Liver (tissue), 9 donors: Measurements from ENCODE around the gene ITGA11. TPM values are rescaled to one million over a fixed set of nuclear protein-coding genes. Genes with fewer than 3 reads are reported as not detected.

Experiments used
- DNase-seq: peaks from one replicate; pipeline ENCODE4 v3.0.0-alpha.2; 2017; ENCODE audit warnings: low spot score
- H3K27ac ChIP-seq, 2 donors: one replicate each; pipeline ENCODE4 v1.7.0; 2013; ENCODE audit warnings: inconsistent platforms in 2 of 2, low read length in 2 of 2, control low read depth in 1 of 2, low read depth in 1 of 2, mild to moderate bottlenecking in 1 of 2
- H3K27me3 ChIP-seq, 4 donors: one replicate each; pipeline versions ENCODE4 v1.6.1 to v1.7.0; 2013; ENCODE audit warnings: low read length in 3 of 4, inconsistent platforms in 1 of 4, mild to moderate bottlenecking in 1 of 4, moderate library complexity in 1 of 4; ENCODE audit not compliant: control insufficient read depth in 4 of 4, insufficient read depth in 4 of 4
- H3K36me3 ChIP-seq, 4 donors: one replicate each; pipeline versions ENCODE4 v1.6.1 to v1.7.0; 2013; ENCODE audit warnings: low read length in 3 of 4, mild to moderate bottlenecking in 3 of 4, low read depth in 1 of 4, moderate library complexity in 1 of 4; ENCODE audit not compliant: control insufficient read depth in 4 of 4, insufficient read depth in 3 of 4
- H3K4me1 ChIP-seq, 4 donors: one replicate each; pipeline versions ENCODE4 v1.6.1 to v1.7.0; 2013; ENCODE audit warnings: low read length in 3 of 4, mild to moderate bottlenecking in 3 of 4, moderate library complexity in 1 of 4; ENCODE audit not compliant: control insufficient read depth in 4 of 4, insufficient read depth in 4 of 4
- H3K4me3 ChIP-seq, 3 donors: one replicate each; pipeline versions ENCODE4 v1.6.1 to v1.7.0; 2013; ENCODE audit warnings: low read length in 3 of 3, control low read depth in 1 of 3, low read depth in 1 of 3, mild to moderate bottlenecking in 1 of 3
- H3K9ac ChIP-seq, 2 donors: one replicate each; pipeline ENCODE4 v1.7.0; 2013; ENCODE audit warnings: low read length in 2 of 2, mild to moderate bottlenecking in 2 of 2, moderate library complexity in 2 of 2, control low read depth in 1 of 2, low read depth in 1 of 2
- H3K9me3 ChIP-seq, 4 donors: one replicate each; pipeline versions ENCODE4 v1.6.1 to v1.7.0; 2013; ENCODE audit warnings: low read length in 3 of 4; ENCODE audit not compliant: control insufficient read depth in 4 of 4
- ATF3 ChIP-seq: IDR thresholded peaks from 2 replicates; pipeline ENCODE4 v1.6.1; 2016; ENCODE audit warnings: antibody characterized with exemption
- CTCF ChIP-seq: fragments of 150-350 bp; IDR thresholded peaks from 2 replicates; pipeline ENCODE4 v1.5.1; 2017; ENCODE audit warnings: improper control_type of control experiment, low read depth, low read length; ENCODE audit not compliant: missing input control
- EGR1 ChIP-seq, 2 donors: IDR thresholded peaks; 2 replicates each; pipeline ENCODE4 v1.6.1; 2016 to 2018; ENCODE audit warnings: antibody characterized with exemption in 2 of 2, low read depth in 2 of 2
- FOXA1 ChIP-seq: IDR thresholded peaks from 2 replicates; pipeline ENCODE4 v1.6.1; 2016; ENCODE audit warnings: antibody characterized with exemption
- FOXA2 ChIP-seq: IDR thresholded peaks from 2 replicates; pipeline ENCODE4 v1.6.1; 2016; ENCODE audit warnings: antibody characterized with exemption
- GABPA ChIP-seq, 2 donors: IDR thresholded peaks in 1 of 2; conservative IDR thresholded peaks in 1 of 2; 2 replicates each; pipeline ENCODE4 v1.6.1; 2016; ENCODE audit warnings: antibody characterized with exemption in 2 of 2, mild to moderate bottlenecking in 1 of 2, moderate library complexity in 1 of 2
- HNF4A ChIP-seq, 2 donors: conservative IDR thresholded peaks; 2 replicates each; pipeline ENCODE4 v1.6.1; 2016; ENCODE audit warnings: antibody characterized with exemption in 2 of 2, mild to moderate bottlenecking in 2 of 2
- HNF4G ChIP-seq: IDR thresholded peaks from 2 replicates; pipeline ENCODE4 v1.6.1; 2016; ENCODE audit warnings: antibody characterized with exemption
- JUND ChIP-seq, 2 donors: IDR thresholded peaks; 2 replicates each; pipeline ENCODE4 v1.6.1; 2016; ENCODE audit warnings: antibody characterized with exemption in 2 of 2
- MAX ChIP-seq: IDR thresholded peaks from 2 replicates; pipeline ENCODE4 v1.6.1; 2016; ENCODE audit warnings: antibody characterized with exemption
- NR2F2 ChIP-seq: IDR thresholded peaks from 2 replicates; pipeline ENCODE4 v1.6.1; 2016; ENCODE audit warnings: antibody characterized with exemption
- RAD21 ChIP-seq, 2 donors: IDR thresholded peaks; 2 replicates each; pipeline ENCODE4 v1.6.1; 2016; ENCODE audit warnings: antibody characterized with exemption in 2 of 2, mild to moderate bottlenecking in 2 of 2
- REST ChIP-seq: IDR thresholded peaks from 2 replicates; pipeline ENCODE4 v1.6.1; 2016; ENCODE audit warnings: antibody characterized with exemption, mild to moderate bottlenecking
- RXRA ChIP-seq, 2 donors: IDR thresholded peaks; 2 replicates each; pipeline ENCODE4 v1.6.1; 2017 to 2018; ENCODE audit warnings: antibody characterized with exemption in 2 of 2, mild to moderate bottlenecking in 1 of 2
- SP1 ChIP-seq: IDR thresholded peaks from 2 replicates; pipeline ENCODE4 v1.6.1; 2018; ENCODE audit warnings: antibody characterized with exemption, mild to moderate bottlenecking
- TAF1 ChIP-seq: conservative IDR thresholded peaks from 2 replicates; pipeline ENCODE4 v1.6.1; 2016; ENCODE audit warnings: antibody characterized with exemption, mild to moderate bottlenecking
- YY1 ChIP-seq: IDR thresholded peaks from 2 replicates; pipeline ENCODE4 v1.6.1; 2016; ENCODE audit warnings: antibody characterized with exemption, mild to moderate bottlenecking
- ZBTB33 ChIP-seq: IDR thresholded peaks from 2 replicates; pipeline ENCODE4 v1.6.1; 2016; ENCODE audit warnings: antibody characterized with exemption
- WGBS: extraction: QIAGEN DNeasy Blood & Tissue Kit; methylation state at CpG from one replicate; pipeline ENCODE4 v1.1.7; 2013; 5-methylcytosine and 5-hydroxymethylcytosine counted together
- polyA plus RNA-seq, 2 donors: library from polyadenylated mRNA; stranded (reverse) in 1 of 2; unstranded in 1 of 2; fragments of 200-250 nt in 1 of 2; fragments of >200 nt in 1 of 2; fragmentation: Nextera tagmentation in 1 of 2; extraction: Ambion mirVana in 1 of 2; gene quantifications; one replicate each; pipeline versions ENCODE4 v1.2.1 to v1.2.3, GENCODE V29; 2013 to 2015
- total RNA-seq, 2 donors: library from RNA; depleted of rRNA; stranded (reverse); fragments of >200 nt; gene quantifications; one replicate each; pipeline ENCODE4 v1.2.3, GENCODE V29; 2014
- donor health status: healthy.
- donor health status: healthy.
- donor health status: healthy.
- donor health status: healthy.
- donor health status: healthy.

The ITGA11 gene
- total and polyA plus RNA-seq, 4 donors: 0.32 to 1.0 (median 0.67) TPM

GRCh38 chr15:68285259-68285980 lies 146.5 kb downstream of the ITGA11 start (continued):
- TF ChIP-seq HNF4A (conservative IDR thresholded peaks at IDR 0.05) (peak; percentile 83 to 90), ATF3 (peak; percentile 72), SP1 (peak; percentile 78), JUND (IDR thresholded peaks at IDR 0.05) (peak; percentile 81 to 94), TAF1 (no peak), NR2F2 (no peak), GABPA (IDR thresholded peaks at IDR 0.05 in 1 of 2, conservative IDR thresholded peaks at IDR 0.05 in 1 of 2) (peak in 1 of 2 donors; percentile 55), RAD21 (IDR thresholded peaks at IDR 0.05) (peak; percentile 28 to 41), EGR1 (IDR thresholded peaks at IDR 0.05; ENCODE audit: low read depth in 2 of 2) (peak; percentile 40 to 87), MAX (peak; percentile 93), HNF4G (peak; percentile 35)

GRCh38 chr15:68284616-68285258 lies 147.2 kb downstream of the ITGA11 start:
- DNase-seq: no peak
- H3K4me3 ChIP-seq: no peak overlapping the region

GRCh38 chr15:68283401-68283800 lies 148.6 kb downstream of the ITGA11 start:
- Histone ChIP-seq H3K4me3 (no peak overlapping the region), H3K36me3 (peaks cover 0 to 5% (median 2%) of the 10 kb centered on the region in 4 donors), H3K9ac (no peak overlapping the region), H3K4me1 (peaks cover 9 to 50% (median 33%) of the 10 kb centered on the region in 4 donors), H3K27me3 (no peaks in the 10 kb centered on the region), H3K9me3 (no peaks in the 10 kb centered on the region), H3K27ac (no peak overlapping the region)
- TF ChIP-seq ZBTB33: no peak
- TF ChIP-seq ATF3: no peak
- TF ChIP-seq HNF4A (conservative IDR thresholded peaks at IDR 0.05): no peak
- TF ChIP-seq JUND (IDR thresholded peaks at IDR 0.05): no peak
- no peak for TF ChIP-seq HNF4G
- no peak for TF ChIP-seq CTCF
- no peak for TF ChIP-seq FOXA2
- no peak for TF ChIP-seq REST
- no peak for TF ChIP-seq TAF1
- TF ChIP-seq EGR1 (IDR thresholded peaks at IDR 0.05; ENCODE audit: low read depth in 2 of 2): no peak
- TF ChIP-seq RXRA (IDR thresholded peaks at IDR 0.05): no peak
- TF ChIP-seq SP1: no peak
- no peak for TF ChIP-seq GABPA (IDR thresholded peaks at IDR 0.05 in 1 of 2, conservative IDR thresholded peaks at IDR 0.05 in 1 of 2)
- no peak for TF ChIP-seq NR2F2
- TF ChIP-seq MAX: no peak
- TF ChIP-seq YY1: no peak
- no peak for TF ChIP-seq FOXA1
- TF ChIP-seq RAD21 (IDR thresholded peaks at IDR 0.05): no peak
- DNase-seq: no peak
- WGBS: 83% methylated on average over 2 of the region's 2 CpGs

More at GRCh38 chr15:68284616-68285258, 147.2 kb downstream of the ITGA11 start:
- TF ChIP-seq TAF1 (no peak), HNF4G (no peak)
- Histone ChIP-seq H3K4me1 (peaks cover 9 to 38% (median 24%) of the 10 kb centered on the region in 4 donors), H3K27ac (peak overlapping the region; percentile 75 to 77), H3K27me3 (no peaks in the 10 kb centered on the region), H3K36me3 (peaks cover 0 to 10% (median 4%) of the 10 kb centered on the region in 4 donors), H3K9ac (no peak overlapping the region), H3K9me3 (no peaks in the 10 kb centered on the region)
- 85% methylated on average over 7 of the region's 7 CpGs for WGBS
